Common myeloid progenitor, CD34-positive (primary cell): ENCODE measurements around the gene GALNT10.

Experiments used
- CTCF ChIA-PET: fragments of 350-600 bp; sonication (Branson Sonifier 250); formaldehyde crosslinking; loops from one replicate; lab custom pipeline; 2021; ENCODE audit warnings: antibody characterized with exemption; lab: Charles Lee
- POLR2A ChIA-PET: fragments of 350-600 bp; sonication (Branson Sonifier 250); formaldehyde crosslinking; loops from one replicate; lab custom pipeline; 2021; ENCODE audit warnings: antibody characterized with exemption; lab: Charles Lee
- DNase-seq, 3 donors: peaks; one replicate each; pipeline versions ENCODE4 v3.0.0 to v3.0.0-alpha.2; 2013
- H3K27ac ChIP-seq, 2 experiments: 1 replicate in 1 of 2; 2 replicates in 1 of 2; pipeline ENCODE4 v1.7.0; 2013; ENCODE audit warnings: inconsistent platforms in 2 of 2, low read length in 2 of 2, mild to moderate bottlenecking in 2 of 2, low read depth in 1 of 2, moderate library complexity in 1 of 2; ENCODE audit not compliant: severe bottlenecking in 2 of 2, insufficient read depth in 1 of 2, poor library complexity in 1 of 2
- H3K27me3 ChIP-seq, 5 experiments: replicated peaks in 2 of 5; 1 replicate in 3 of 5; 2 replicates in 2 of 5; pipeline versions ENCODE4 v1.6.1 to v1.7.0; 2013; ENCODE audit warnings: low read length in 4 of 5, mild to moderate bottlenecking in 2 of 5, moderate library complexity in 2 of 5, inconsistent platforms in 1 of 5; ENCODE audit not compliant: insufficient read depth in 5 of 5, control insufficient read depth in 4 of 5
- H3K36me3 ChIP-seq, 4 experiments: 1 replicate in 2 of 4; 2 replicates in 2 of 4; pipeline versions ENCODE4 v1.6.1 to v1.7.0; 2013; ENCODE audit warnings: low read length in 3 of 4, control low read depth in 1 of 4, mild to moderate bottlenecking in 1 of 4; ENCODE audit not compliant: control insufficient read depth in 4 of 4, insufficient read depth in 4 of 4
- H3K4me1 ChIP-seq, 4 experiments: 1 replicate in 3 of 4; 2 replicates in 1 of 4; pipeline versions ENCODE4 v1.6.1 to v1.7.1; 2013; ENCODE audit warnings: low read length in 3 of 4, mild to moderate bottlenecking in 3 of 4, control low read depth in 1 of 4, inconsistent platforms in 1 of 4, moderate library complexity in 1 of 4; ENCODE audit not compliant: control insufficient read depth in 4 of 4, insufficient read depth in 4 of 4; ENCODE audit errors: control extremely low read depth in 1 of 4
- H3K4me3 ChIP-seq, 7 experiments: 1 replicate in 4 of 7; 2 replicates in 3 of 7; pipeline versions ENCODE4 v1.5.1 to v1.7.0; 2013; ENCODE audit warnings: mild to moderate bottlenecking in 7 of 7, low read length in 6 of 7, moderate library complexity in 6 of 7, inconsistent platforms in 2 of 7, low read depth in 2 of 7, control low read depth in 1 of 7; ENCODE audit not compliant: insufficient read depth in 4 of 7, control insufficient read depth in 1 of 7; ENCODE audit errors: extremely low read depth in 1 of 7
- H3K9me3 ChIP-seq, 5 experiments: 1 replicate in 4 of 5; 2 replicates in 1 of 5; pipeline versions ENCODE4 v1.6.1 to v1.7.1; 2013; ENCODE audit warnings: low read length in 4 of 5, mild to moderate bottlenecking in 2 of 5, inconsistent platforms in 1 of 5, low read depth in 1 of 5, moderate library complexity in 1 of 5; ENCODE audit not compliant: control insufficient read depth in 4 of 5, insufficient read depth in 2 of 5; ENCODE audit errors: control extremely low read depth in 1 of 5
- WGBS: methylation state at CpG from one replicate; pipeline ENCODE4 v1.1.5; 2013; ENCODE audit not compliant: insufficient coverage; 5-methylcytosine and 5-hydroxymethylcytosine counted together

The GALNT10 gene

GRCh38 chr5:154178661-154179060 lies 11.9 kb upstream of the GALNT10 start:
- POLR2A ChIA-PET, result no interaction called here
- DNase-seq, result no peak

DNA sequence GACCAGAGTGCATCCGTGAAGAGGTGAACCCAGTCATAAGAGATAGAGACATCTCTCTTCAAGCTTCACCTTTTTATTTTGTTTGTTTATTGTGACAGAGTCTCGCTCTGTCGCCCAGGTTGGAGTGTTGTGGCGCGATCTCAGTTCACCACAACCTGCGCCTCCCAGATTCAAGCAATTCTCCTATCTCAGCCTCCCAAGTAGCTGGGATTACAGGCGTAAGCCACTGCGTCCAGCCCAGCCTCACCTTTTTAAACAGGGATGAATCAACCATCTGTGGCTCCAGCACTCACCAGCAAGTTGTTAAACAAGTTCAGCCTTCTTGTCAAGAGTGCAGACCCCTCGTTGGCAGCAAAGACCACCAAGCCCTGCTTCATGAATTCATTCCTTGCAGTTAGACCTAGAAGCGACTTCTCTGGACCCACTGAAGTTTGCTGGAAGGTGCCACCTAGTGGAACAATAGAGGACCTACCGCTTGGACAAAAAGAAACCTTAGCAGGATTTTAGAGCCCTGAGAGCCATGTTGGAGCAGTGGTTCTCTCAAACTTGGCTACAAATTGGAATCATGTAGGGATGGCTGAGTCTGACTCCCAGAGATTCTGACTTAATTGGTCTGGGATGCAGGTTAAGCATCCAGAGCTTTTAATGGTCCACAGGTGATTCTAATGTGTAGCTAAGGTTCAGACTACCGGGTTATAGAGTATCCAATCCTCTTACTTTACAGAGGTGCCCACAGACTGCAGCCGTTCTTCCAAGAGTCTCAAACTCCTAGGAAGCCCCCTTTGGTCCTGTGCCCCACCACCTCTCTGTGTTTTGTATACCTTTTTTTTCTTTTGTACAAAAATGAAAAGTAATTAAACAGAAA lies 10.5 kb upstream of the GALNT10 start:
- H3K9me3 ChIP-seq, result no peaks in the 10 kb centered on the region
- no peaks in the 10 kb centered on the region for H3K36me3 ChIP-seq
- 68% methylated on average over 11 of the region's 13 CpGs for WGBS
- ChIA-PET CTCF (interaction anchor here (0.6 to 5.0 kb wide), 14 partner anchors 12 to 224 kb away, joined by 3 to 48 read pairs (median 4); partner anchors contain the start of gene GALNT10), POLR2A (no interaction called here)
- peaks cover 0 to 2% (median 0%) of the 10 kb centered on the region in 5 experiments for H3K27me3 ChIP-seq
- peak; percentile 58 to 72 (median 68) for DNase-seq
- no peaks in the 10 kb centered on the region for H3K4me1 ChIP-seq
- H3K27ac ChIP-seq, result no peak overlapping the region
- H3K4me3 ChIP-seq, result no peak overlapping the region

More at GRCh38 chr5:154178661-154179060, 11.9 kb upstream of the GALNT10 start:
- no peak overlapping the region for H3K4me3 ChIP-seq
- 100% methylated on average over 1 of the region's 2 CpGs for WGBS
- no peaks in the 10 kb centered on the region for H3K9me3 ChIP-seq
- H3K4me1 ChIP-seq, result no peaks in the 10 kb centered on the region
- peaks cover 0 to 2% (median 0%) of the 10 kb centered on the region in 5 experiments for H3K27me3 ChIP-seq
- CTCF ChIA-PET, result interaction anchor here (1.4 to 5.0 kb wide), 3 partner anchors 13 to 289 kb away, joined by 4 to 48 read pairs (median 5); partner anchors contain the start of gene GALNT10
- no peak overlapping the region for H3K27ac ChIP-seq
- no peaks in the 10 kb centered on the region for H3K36me3 ChIP-seq

GRCh38 chr5:154181161-154181560 lies 9.4 kb upstream of the GALNT10 start:
- CTCF ChIA-PET, result interaction anchor here (0.8 to 5.0 kb wide), 6 partner anchors 11 to 223 kb away, joined by 3 to 48 read pairs (median 6); partner anchors contain the start of gene GALNT10
- Histone ChIP-seq H3K9me3 (no peaks in the 10 kb centered on the region), H3K36me3 (no peaks in the 10 kb centered on the region), H3K27me3 (peaks cover 0 to 2% (median 0%) of the 10 kb centered on the region in 5 experiments), H3K4me1 (no peaks in the 10 kb centered on the region), H3K27ac (no peak overlapping the region), H3K4me3 (no peak overlapping the region)
- POLR2A ChIA-PET, result no interaction called here
- no peak for DNase-seq
- 100% methylated on average over 1 of the region's 1 CpG for WGBS

GRCh38 chr5:154189256-154189818 lies 1.2 kb upstream of the GALNT10 start:
- no peaks in the 10 kb centered on the region for H3K9me3 ChIP-seq
- H3K4me1 ChIP-seq, result peaks cover 7 to 23% (median 18%) of the 10 kb centered on the region in 4 experiments
- peaks cover 0 to 2% (median under 1%) of the 10 kb centered on the region in 4 experiments for H3K36me3 ChIP-seq
- WGBS, result 12% methylated on average over 25 of the region's 25 CpGs
- ChIA-PET CTCF (interaction anchor here (0.8 to 6.4 kb wide), 12 partner anchors 9 to 232 kb away, joined by 3 to 48 read pairs (median 4); no protein-coding TSS in a partner anchor), POLR2A (no interaction called here)
- no peak overlapping the region for H3K27ac ChIP-seq
- DNase-seq, result no peak
- H3K27me3 ChIP-seq, result peaks cover 0 to 9% (median 4%) of the 10 kb centered on the region in 5 experiments
- peak overlapping the region; percentile 68 to 84 (median 74) for H3K4me3 ChIP-seq

GRCh38 chr5:154189819-154190594 lies 526 bp upstream of the GALNT10 start:
- Histone ChIP-seq H3K36me3 (peaks cover 0 to 5% (median 1%) of the 10 kb centered on the region in 4 experiments), H3K4me3 (peak overlapping the region; percentile 68 to 84 (median 74)), H3K4me1 (peaks cover 7 to 23% (median 18%) of the 10 kb centered on the region in 4 experiments), H3K9me3 (no peaks in the 10 kb centered on the region), H3K27ac (peak overlapping the region in 1 of 2 experiments; percentile 68), H3K27me3 (peaks cover 0 to 9% (median 4%) of the 10 kb centered on the region in 5 experiments)
- DNase-seq, result peak; percentile 77 to 89 (median 89)
- ChIA-PET POLR2A (interaction anchor here (0.6 kb wide), 1 partner anchor 11 kb away, joined by 3 read pairs; no protein-coding TSS in a partner anchor), CTCF (interaction anchor here (0.8 to 6.4 kb wide), 15 partner anchors 8 to 231 kb away, joined by 3 to 48 read pairs (median 3); no protein-coding TSS in a partner anchor)
- WGBS, result 0% methylated on average over 61 of the region's 67 CpGs

- no peak overlapping the region for H3K27ac ChIP-seq
- H3K9me3 ChIP-seq, result no peaks in the 10 kb centered on the region
- H3K27me3 ChIP-seq, result peaks cover 0 to 9% (median 4%) of the 10 kb centered on the region in 5 experiments
- ChIA-PET CTCF (interaction anchor here (0.9 to 6.4 kb wide), 10 partner anchors 8 to 217 kb away, joined by 3 to 48 read pairs (median 4); no protein-coding TSS in a partner anchor), POLR2A (no interaction called here)
- 54% methylated on average over 5 of the region's 10 CpGs for WGBS
- peaks cover 7 to 28% (median 18%) of the 10 kb centered on the region in 4 experiments for H3K4me1 ChIP-seq
- peaks cover 0 to 7% (median 1%) of the 10 kb centered on the region in 4 experiments for H3K36me3 ChIP-seq
- peak overlapping the region in 5 of 7 experiments; percentile 9 to 84 (median 27) for H3K4me3 ChIP-seq
- peak in 2 of 3 donors; percentile 41 to 57 for DNase-seq
Measured at GRCh38 chr5:154191467-154192261, 1.1 kb downstream of the GALNT10 start.
